SK-N-MC (cell line): ENCODE results near the gene FHIT.

ENCODE experiments used
- EZH2 ChIP-seq: fragments of 200-600 bp; sonication (generic); IDR thresholded peaks from one replicate; pipeline ENCODE4 v1.6.1; 2017; ENCODE audit warnings: antibody characterized with exemption
- POLR2AphosphoS5 ChIP-seq: IDR thresholded peaks from 2 replicates; pipeline ENCODE4 v1.6.1; 2012; ENCODE audit warnings: mild to moderate bottlenecking, low read depth, low read length, borderline replicate concordance

DNA sequence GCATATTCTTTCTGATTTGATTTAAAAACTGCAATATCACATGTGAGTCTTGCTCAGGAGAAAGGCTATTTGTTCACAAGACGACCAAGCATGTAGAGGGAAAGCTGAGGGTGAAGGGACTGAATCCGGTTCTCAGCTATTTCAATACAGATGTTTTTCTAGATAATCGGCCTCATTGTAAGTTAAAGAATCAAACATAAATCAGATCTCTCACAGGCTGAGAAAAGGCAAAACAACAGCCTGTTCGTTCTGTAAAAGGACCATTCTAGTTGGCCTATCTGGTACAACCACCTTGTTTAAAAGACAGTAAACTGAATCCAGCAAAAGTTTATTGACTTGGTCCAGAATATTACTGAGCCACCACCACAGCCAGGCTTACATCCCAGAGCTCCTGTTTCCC lies 1155.7 kb downstream of the FHIT start:
- TF ChIP-seq EZH2, result no peak
- no peak for TF ChIP-seq POLR2AphosphoS5
